ENCODE results near the gene DHRS3.

The DHRS3 gene

GRCh38 chr1:12553963-12554362, 64.0 kb downstream of the DHRS3 start:
- DNase-seq (ENCODE audit: low read depth in 2 of 2): no peak

DNA sequence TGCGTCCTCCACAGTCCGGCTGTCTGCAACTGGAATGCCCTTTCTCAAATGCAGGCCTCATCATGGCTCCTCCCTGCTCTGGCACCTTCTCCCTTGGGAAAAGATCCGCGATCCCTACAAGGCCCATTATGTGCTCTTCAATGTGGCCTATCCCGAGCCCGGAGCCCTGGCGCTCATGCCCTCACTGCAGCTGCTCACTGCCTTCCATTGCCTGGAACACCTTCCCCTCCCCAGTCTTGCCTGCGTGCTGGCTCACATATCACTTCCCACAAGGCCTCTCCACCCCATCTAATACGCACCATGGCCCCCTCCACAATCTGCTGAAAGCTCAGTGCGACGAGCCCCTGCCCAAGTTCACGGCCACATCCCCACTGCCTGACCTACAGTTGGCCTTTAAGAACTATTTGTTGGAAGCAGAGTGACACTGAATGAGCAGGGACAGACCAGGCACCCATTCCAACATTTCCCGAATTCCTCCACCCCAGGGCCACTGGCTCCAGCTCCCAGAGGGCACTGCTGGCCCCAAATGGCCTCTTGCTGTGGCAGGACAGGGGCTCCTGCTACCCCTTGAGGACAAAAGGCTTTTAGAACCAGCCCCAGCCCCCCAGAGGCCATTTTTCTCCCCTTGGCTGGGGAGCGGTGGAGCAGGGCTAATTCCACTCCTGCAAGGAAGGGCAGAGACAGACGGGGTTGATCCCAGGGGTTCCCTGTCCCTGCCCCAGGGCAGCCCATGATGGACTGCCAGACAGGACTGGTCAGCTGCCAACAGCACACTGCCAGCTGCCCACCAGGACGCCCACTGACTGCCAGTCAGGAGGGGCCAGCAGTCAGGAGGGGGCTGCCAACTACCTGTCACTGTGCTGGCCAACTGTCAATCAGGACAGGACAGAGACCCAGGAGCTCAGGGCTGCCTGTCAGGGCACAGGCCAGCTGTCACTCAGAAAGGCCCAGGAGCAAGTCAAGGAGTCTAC, 64.8 kb downstream of the DHRS3 start:
- DNase-seq (ENCODE audit: low read depth in 2 of 2): no peak

- DNase-seq (ENCODE audit: low read depth in 2 of 2): no peak
Observed at GRCh38 chr1:12552111-12552888, 65.7 kb downstream of the DHRS3 start.

DNA sequence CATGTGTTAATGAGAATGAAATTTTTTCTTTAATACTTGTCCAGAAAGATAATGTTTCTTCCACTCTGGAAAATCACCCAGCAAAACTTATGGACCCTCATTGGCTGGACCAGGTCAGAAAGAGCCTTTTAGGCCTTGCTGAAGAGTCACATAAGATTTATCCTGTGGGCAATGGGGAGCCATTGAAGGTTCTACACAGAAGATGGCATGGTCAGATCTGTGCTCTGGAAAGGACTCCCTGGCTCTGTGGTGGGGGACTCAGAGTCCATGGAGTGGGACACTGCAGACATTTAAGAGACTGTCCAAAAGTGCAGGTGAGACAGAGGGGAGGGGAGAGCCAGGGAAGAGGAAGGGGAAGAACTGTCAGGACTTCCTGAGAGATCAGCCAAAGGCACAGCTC, 66.4 kb downstream of the DHRS3 start:
- no peak for DNase-seq (ENCODE audit: low read depth in 2 of 2)

GRCh38 chr1:12549460-12550349, 68.3 kb downstream of the DHRS3 start:
- DNase-seq (ENCODE audit: low read depth in 2 of 2): no peak

GRCh38 chr1:12548973-12549459, 69.0 kb downstream of the DHRS3 start:
- DNase-seq (ENCODE audit: low read depth in 2 of 2): no peak

- DNase-seq (ENCODE audit: low read depth in 2 of 2): no peak
Observed at GRCh38 chr1:12548279-12548972, 69.6 kb downstream of the DHRS3 start.

DNA sequence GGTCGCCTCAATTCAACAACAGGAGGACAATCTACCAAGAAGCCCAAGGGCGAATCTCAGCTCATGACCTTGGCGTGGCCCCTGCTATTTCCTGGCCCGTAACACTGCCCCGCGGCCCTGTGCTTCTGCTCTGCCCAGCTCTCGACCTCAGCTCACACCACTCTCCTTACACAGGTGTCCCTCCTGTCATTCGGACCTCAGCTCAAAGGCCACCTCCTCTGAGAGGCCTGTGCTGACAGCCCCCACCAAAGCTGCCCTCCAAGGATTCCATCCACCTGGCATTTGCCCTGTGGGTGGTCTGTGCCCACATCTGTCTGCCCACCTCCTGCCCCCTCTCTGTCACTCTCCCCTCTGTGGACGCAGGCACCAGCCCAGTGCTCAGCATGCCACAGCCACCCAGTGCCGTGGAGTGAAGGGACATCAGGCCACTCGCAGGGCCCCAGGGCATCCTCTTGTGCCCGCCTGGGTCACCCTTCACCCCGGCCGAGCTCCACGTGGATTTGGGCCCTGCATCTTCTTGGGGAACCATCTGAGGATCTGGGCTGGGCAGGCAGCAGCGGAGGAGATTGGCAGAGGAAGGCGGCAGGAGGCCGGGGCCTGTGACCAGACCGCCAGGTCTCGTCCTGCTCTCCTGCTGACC, 70.3 kb downstream of the DHRS3 start:
- DNase-seq (ENCODE audit: low read depth in 2 of 2): no peak

DNA sequence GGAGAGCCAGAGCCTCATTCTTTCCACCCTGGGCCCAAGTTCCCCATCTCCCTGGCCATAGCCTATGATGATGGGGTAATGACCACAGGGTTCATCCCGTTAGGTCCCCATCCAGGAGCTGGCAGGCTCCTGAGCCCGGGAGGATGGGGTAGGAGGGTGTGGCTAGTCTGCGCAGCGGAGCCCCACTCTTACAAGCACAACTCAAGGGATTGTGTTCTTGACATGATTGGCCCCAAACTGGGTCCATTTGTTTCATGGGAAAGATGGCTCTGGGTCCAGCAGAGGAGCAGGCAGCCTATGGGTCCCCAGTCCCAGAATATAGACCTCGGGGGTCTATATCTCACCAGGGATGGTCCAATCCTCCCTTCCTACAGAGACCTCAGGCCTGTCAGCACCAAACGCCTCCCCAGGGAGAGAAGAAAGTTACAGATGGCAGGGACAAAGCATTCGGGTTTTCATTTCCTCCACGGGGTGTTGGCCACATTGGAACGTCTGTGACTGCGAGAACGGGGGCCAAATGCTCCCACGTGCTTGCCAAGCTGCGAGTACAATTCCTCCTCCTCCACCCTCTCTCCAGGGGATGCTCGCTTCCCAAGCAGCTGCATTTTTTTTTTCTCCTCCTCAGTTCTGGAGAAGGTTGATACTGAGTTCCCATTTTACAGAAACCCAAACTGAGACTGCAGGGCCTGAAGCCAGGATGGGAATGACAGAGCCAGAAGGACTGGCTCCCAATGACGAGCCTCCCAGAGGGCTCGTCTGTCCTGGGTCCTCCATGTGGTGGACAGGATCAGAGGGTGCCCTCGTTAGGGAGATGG, 71.0 kb downstream of the DHRS3 start:
- DNase-seq (ENCODE audit: low read depth in 2 of 2): no peak

DNA sequence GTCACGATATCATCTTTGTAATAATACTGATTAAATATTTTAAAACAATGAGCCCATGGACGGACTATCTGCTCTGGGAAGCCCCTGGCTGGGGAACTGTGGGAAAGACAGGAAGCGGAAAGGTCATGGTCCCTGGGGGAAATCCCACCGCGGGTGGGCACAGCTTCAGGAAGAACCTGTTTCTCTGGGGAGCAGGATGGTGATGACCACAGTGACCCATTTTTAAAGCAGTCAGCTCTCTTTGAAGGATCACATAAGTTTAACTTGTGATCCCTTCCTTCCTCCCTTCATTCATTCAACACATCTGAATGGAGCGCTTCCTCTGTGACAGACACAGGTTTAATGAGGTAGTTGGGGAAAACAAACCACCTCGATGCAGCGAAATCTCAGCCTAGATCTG, 73.0 kb downstream of the DHRS3 start:
- no peak for DNase-seq (ENCODE audit: low read depth in 2 of 2)

GRCh38 chr1:12544357-12544756, 73.7 kb downstream of the DHRS3 start:
- no peak for DNase-seq (ENCODE audit: low read depth in 2 of 2)

- no peak for DNase-seq (ENCODE audit: low read depth in 2 of 2)
Observed at GRCh38 chr1:12543740-12544154, 74.3 kb downstream of the DHRS3 start.

- DNase-seq (ENCODE audit: low read depth in 2 of 2): no peak
Observed at GRCh38 chr1:12542616-12543592, 75.1 kb downstream of the DHRS3 start.

- no peak for DNase-seq (ENCODE audit: low read depth in 2 of 2)
Observed at GRCh38 chr1:12542138-12542465, 75.9 kb downstream of the DHRS3 start.

DNA sequence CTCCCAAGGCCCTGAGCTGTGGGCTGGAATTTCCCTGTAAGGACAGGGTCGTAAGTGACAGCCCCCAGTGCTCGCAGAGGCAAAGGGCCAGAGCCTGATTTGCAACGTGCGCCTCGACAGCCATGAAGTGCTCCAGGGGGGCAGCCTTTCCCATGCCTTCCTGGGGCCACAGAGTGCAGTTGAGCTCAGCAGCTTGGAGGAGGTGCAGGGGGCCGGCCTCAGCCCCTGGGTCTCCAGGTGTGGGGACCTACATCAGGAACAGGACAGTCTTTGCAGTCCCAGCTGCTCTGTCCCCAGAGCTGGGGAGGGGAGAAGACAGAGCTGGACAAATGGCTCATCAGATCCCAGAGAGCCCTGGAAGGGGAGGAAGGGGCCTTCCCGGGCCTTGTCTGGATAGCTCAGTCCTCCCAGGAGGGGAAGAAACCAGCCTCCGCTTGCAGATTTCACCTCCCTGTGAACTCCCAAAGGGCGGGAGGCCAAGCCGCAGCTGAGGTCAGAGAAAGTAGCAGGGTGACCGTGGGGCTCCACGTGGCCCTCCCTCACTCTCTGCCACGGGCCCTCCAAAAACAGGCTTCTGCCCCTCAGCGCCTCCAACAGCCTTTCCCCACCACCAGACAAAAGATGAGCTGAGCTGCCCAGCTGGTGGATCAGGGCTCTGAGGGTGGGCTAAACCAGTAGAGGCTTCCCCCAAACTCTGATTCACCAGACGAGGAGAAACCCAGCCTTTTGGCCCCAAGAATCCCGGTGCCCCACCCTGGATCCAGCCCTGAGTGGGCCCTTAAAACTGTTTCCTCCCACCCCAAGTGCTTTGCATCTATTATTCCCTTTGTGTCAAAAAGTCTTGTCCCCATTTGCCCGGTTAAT, 76.5 kb downstream of the DHRS3 start:
- no peak for DNase-seq (ENCODE audit: low read depth in 2 of 2)

GRCh38 chr1:12540580-12541273, 77.3 kb downstream of the DHRS3 start:
- no peak for DNase-seq (ENCODE audit: low read depth in 2 of 2)
